Activated CD8-positive, alpha-beta memory T cell treated with anti-CD3 and anti-CD28 coated beads for 24 hours (primary cell): ENCODE results near the gene HS6ST1.

Source experiments
- DNase-seq: peaks from one replicate; pipeline ENCODE4 v3.0.0-alpha.2; 2020

The HS6ST1 gene

GRCh38 chr2:128298286-128298685 lies 20.4 kb downstream of the HS6ST1 start:
- no peak for DNase-seq

- DNase-seq: no peak
Measured at GRCh38 chr2:128293870-128294455, 24.7 kb downstream of the HS6ST1 start.

- DNase-seq: no peak
Measured at GRCh38 chr2:128293426-128293755, 25.3 kb downstream of the HS6ST1 start.

GRCh38 chr2:128292599-128293425 lies 25.9 kb downstream of the HS6ST1 start:
- DNase-seq: no peak

- DNase-seq: no peak
Measured at GRCh38 chr2:128291844-128292598, 26.6 kb downstream of the HS6ST1 start.

GRCh38 chr2:128291161-128291843 lies 27.4 kb downstream of the HS6ST1 start:
- no peak for DNase-seq

- DNase-seq: no peak
Measured at GRCh38 chr2:128290356-128290755, 28.3 kb downstream of the HS6ST1 start.

- DNase-seq: no peak
Measured at GRCh38 chr2:128289439-128289838, 29.2 kb downstream of the HS6ST1 start.

GRCh38 chr2:128288781-128289180 lies 29.9 kb downstream of the HS6ST1 start:
- no peak for DNase-seq

- no peak for DNase-seq
Measured at GRCh38 chr2:128287780-128288735, 30.6 kb downstream of the HS6ST1 start.

GRCh38 chr2:128286905-128287779 lies 31.5 kb downstream of the HS6ST1 start:
- no peak for DNase-seq

GRCh38 chr2:128286011-128286721 lies 32.5 kb downstream of the HS6ST1 start:
- no peak for DNase-seq

GRCh38 chr2:128285329-128285931 lies 33.2 kb downstream of the HS6ST1 start:
- DNase-seq: no peak

- DNase-seq: no peak
Measured at GRCh38 chr2:128284841-128285240, 33.8 kb downstream of the HS6ST1 start.

GRCh38 chr2:128284037-128284441 lies 34.6 kb downstream of the HS6ST1 start:
- no peak for DNase-seq

- no peak for DNase-seq
Measured at GRCh38 chr2:128282976-128283810, 35.5 kb downstream of the HS6ST1 start.

- no peak for DNase-seq
Measured at GRCh38 chr2:128282246-128282975, 36.3 kb downstream of the HS6ST1 start.

GRCh38 chr2:128281852-128282245 lies 36.8 kb downstream of the HS6ST1 start:
- no peak for DNase-seq
